Mammary epithelial cell (primary cell): Measurements from ENCODE around the gene AOC3.

ENCODE experiments used
- CTCF ChIP-seq, 2 donors: IDR thresholded peaks in 1 of 2; conservative IDR thresholded peaks in 1 of 2; 2 replicates each; pipeline ENCODE4 v1.5.1; 2011 to 2012; ENCODE audit warnings: inconsistent platforms in 2 of 2, low read length in 2 of 2, mild to moderate bottlenecking in 2 of 2, control low read depth in 1 of 2, low read depth in 1 of 2; ENCODE audit not compliant: insufficient read depth in 1 of 2; ENCODE audit errors: extremely low read depth in 1 of 2
- EZH2 ChIP-seq: IDR thresholded peaks from 2 replicates; pipeline ENCODE4 v1.6.1; 2012; ENCODE audit warnings: low read length, inconsistent platforms, borderline replicate concordance

- TF ChIP-seq CTCF (conservative IDR thresholded peaks at IDR 0.05 in 1 of 2, IDR thresholded peaks at IDR 0.05 in 1 of 2; ENCODE audit: extremely low read depth in 1 of 2, insufficient read depth in 1 of 2, low read depth in 1 of 2, low read length in 2 of 2) (no peak), EZH2 (no peak)
These were observed 17.1 kb upstream of the AOC3 start for GRCh38 chr17:42833767-42834422.
